WERI-Rb-1 (cell line): ENCODE results near the gene CHRM1.
A peak's percentile ranks its signal among the peaks of the same experiment; 100 is the strongest.

Source experiments
- DNase-seq: peaks from one replicate; pipeline ENCODE4 v3.0.0-alpha.2; 2020
- H3K27ac ChIP-seq: fragments of 250-450 bp; sonication (Bioruptor Pico); 2 replicates; pipeline ENCODE4 v1.5.1; 2020; ENCODE audit warnings: mild to moderate bottlenecking, moderate library complexity
- H3K27me3 ChIP-seq: fragments of 250-450 bp; sonication (Bioruptor Pico); 2 replicates; pipeline ENCODE4 v1.5.1; 2021; ENCODE audit warnings: mild to moderate bottlenecking, low read depth, moderate library complexity; ENCODE audit not compliant: insufficient read depth, severe bottlenecking
- H3K36me3 ChIP-seq: fragments of 250-450 bp; sonication (Bioruptor Pico); 2 replicates; pipeline ENCODE4 v1.5.1; 2020; ENCODE audit warnings: mild to moderate bottlenecking, moderate library complexity
- H3K4me3 ChIP-seq: 2 replicates; pipeline ENCODE4 v1.5.1; 2011; ENCODE audit warnings: low read depth, mild to moderate bottlenecking, control low read depth, low read length
- H3K9me3 ChIP-seq: fragments of 250-450 bp; sonication (Bioruptor Pico); 2 replicates; pipeline ENCODE4 v1.5.1; 2021; ENCODE audit warnings: mild to moderate bottlenecking, moderate library complexity; ENCODE audit not compliant: severe bottlenecking
- TF ChIP-seq, protein P1 (sequence below): IDR thresholded peaks from 2 replicates; pipeline ENCODE4 v1.5.1; 2011; ENCODE audit warnings: low read depth, mild to moderate bottlenecking, control low read depth, inconsistent platforms, low read length

CHRM1 gene

GRCh38 chr11:62883673-62884072, 37.5 kb downstream of the CHRM1 start:
- no peaks in the 10 kb centered on the region for H3K9me3 ChIP-seq
- H3K36me3 ChIP-seq = peaks cover 96% of the 10 kb centered on the region
- TF ChIP-seq, protein P1, sequence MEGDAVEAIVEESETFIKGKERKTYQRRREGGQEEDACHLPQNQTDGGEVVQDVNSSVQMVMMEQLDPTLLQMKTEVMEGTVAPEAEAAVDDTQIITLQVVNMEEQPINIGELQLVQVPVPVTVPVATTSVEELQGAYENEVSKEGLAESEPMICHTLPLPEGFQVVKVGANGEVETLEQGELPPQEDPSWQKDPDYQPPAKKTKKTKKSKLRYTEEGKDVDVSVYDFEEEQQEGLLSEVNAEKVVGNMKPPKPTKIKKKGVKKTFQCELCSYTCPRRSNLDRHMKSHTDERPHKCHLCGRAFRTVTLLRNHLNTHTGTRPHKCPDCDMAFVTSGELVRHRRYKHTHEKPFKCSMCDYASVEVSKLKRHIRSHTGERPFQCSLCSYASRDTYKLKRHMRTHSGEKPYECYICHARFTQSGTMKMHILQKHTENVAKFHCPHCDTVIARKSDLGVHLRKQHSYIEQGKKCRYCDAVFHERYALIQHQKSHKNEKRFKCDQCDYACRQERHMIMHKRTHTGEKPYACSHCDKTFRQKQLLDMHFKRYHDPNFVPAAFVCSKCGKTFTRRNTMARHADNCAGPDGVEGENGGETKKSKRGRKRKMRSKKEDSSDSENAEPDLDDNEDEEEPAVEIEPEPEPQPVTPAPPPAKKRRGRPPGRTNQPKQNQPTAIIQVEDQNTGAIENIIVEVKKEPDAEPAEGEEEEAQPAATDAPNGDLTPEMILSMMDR = no peak
- H3K4me3 ChIP-seq = no peak overlapping the region
- peak overlapping the region; percentile 98 for H3K27ac ChIP-seq
- H3K27me3 ChIP-seq = no peaks in the 10 kb centered on the region
- DNase-seq = no peak

DNA sequence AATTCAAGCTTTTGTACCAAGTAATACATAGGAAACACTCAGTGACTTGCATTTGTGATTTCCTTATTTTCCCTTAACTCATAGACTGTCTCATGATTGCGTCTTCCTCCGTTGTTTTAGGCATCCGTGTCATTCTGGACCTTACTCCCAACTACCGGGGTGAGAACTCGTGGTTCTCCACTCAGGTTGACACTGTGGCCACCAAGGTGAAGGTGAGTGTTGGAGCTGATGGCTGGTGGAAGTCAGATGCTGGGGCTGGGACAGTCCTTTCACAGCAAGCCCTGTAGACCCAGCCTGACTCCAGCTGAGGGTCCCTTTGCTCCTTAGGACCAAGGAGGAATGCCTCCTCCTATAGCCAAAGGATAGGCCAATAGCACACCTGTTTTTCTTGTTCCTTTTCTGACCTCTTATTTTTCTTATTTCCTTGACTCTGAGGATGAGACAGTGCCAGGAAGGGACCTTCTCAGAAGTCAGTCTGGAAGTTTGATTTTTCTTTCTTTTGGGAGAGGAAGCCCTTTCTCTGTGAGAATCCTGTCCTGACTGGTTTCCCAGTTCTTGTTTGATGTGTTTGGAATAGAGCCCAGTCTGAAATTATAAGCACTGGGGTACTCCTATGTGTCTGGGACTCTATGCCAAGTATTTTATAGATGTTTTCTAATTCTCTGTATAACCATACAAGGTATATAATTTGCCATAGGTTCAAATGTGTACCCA, 38.2 kb downstream of the CHRM1 start:
- DNase-seq = no peak
- Histone ChIP-seq H3K27ac (peak overlapping the region; percentile 98), H3K36me3 (peaks cover 94% of the 10 kb centered on the region)

GRCh38 chr11:62882431-62882749, 38.8 kb downstream of the CHRM1 start:
- Histone ChIP-seq H3K27ac (peak overlapping the region; percentile 98), H3K4me3 (peak overlapping the region; percentile 71), H3K27me3 (no peaks in the 10 kb centered on the region), H3K9me3 (no peaks in the 10 kb centered on the region), H3K36me3 (peaks cover 94% of the 10 kb centered on the region)
- TF ChIP-seq, protein P1 = no peak
- DNase-seq = no peak

More for the DNA sequence above, 38.2 kb downstream of the CHRM1 start:
- Histone ChIP-seq H3K27me3 (no peaks in the 10 kb centered on the region), H3K9me3 (no peaks in the 10 kb centered on the region), H3K4me3 (no peak overlapping the region)
- TF ChIP-seq, protein P1 = no peak

GRCh38 chr11:62881579-62882430, 39.4 kb downstream of the CHRM1 start:
- H3K36me3 ChIP-seq = peaks cover 94% of the 10 kb centered on the region
- H3K4me3 ChIP-seq = peak overlapping the region; percentile 71
- peak; percentile 92 for DNase-seq

DNA sequence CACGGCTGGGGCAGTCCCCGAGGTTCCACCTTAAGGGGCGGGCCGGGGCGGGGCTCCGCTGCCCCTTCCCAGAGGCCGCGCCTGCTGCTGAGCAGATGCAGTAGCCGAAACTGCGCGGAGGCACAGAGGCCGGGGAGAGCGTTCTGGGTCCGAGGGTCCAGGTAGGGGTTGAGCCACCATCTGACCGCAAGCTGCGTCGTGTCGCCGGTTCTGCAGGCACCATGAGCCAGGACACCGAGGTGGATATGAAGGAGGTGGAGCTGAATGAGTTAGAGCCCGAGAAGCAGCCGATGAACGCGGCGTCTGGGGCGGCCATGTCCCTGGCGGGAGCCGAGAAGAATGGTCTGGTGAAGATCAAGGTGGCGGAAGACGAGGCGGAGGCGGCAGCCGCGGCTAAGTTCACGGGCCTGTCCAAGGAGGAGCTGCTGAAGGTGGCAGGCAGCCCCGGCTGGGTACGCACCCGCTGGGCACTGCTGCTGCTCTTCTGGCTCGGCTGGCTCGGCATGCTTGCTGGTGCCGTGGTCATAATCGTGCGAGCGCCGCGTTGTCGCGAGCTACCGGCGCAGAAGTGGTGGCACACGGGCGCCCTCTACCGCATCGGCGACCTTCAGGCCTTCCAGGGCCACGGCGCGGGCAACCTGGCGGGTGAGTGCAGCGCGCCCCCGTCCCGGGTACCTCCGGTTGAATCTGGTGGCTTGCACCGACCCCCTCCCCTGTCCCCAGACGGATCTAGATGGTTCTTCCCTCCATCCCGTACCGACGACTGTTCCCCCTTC, 40.2 kb downstream of the CHRM1 start, which contains the start of gene SLC3A2:
Gene SLC3A2, plus strand, starts transcription at position 94 of the 776 bp plus-strand sequence. Its CDS starts 128 bp downstream, at position 222.
- Histone ChIP-seq H3K9me3 (no peaks in the 10 kb centered on the region), H3K36me3 (peaks cover 89% of the 10 kb centered on the region), H3K27me3 (no peaks in the 10 kb centered on the region), H3K27ac (peak within 1 kb of the TSS; percentile 98), H3K4me3 (peak within 1 kb of the TSS; percentile 71)
- TF ChIP-seq, protein P1 = peak; percentile 87
- peak; percentile 88 for DNase-seq

More at GRCh38 chr11:62881579-62882430, 39.4 kb downstream of the CHRM1 start:
- H3K9me3 ChIP-seq = no peaks in the 10 kb centered on the region
- peak overlapping the region; percentile 98 for H3K27ac ChIP-seq
- no peaks in the 10 kb centered on the region for H3K27me3 ChIP-seq
- TF ChIP-seq, protein P1 = no peak
